Suprapubic skin (tissue), 4 donors: Measurements from ENCODE around the gene TMEM63A. TPM values are rescaled to one million over a fixed set of nuclear protein-coding genes. Genes with fewer than 3 reads are reported as not detected.

ENCODE experiments used
- DNase-seq, 2 donors: peaks; one replicate each; pipeline ENCODE4 v3.0.0-alpha.2; 2019; ENCODE audit warnings: low spot score in 2 of 2
- H3K27ac ChIP-seq: fragments of 200-600 bp; sonication (generic); one replicate; pipeline ENCODE4 v1.5.1; 2019
- H3K27me3 ChIP-seq: fragments of 200-600 bp; sonication (generic); one replicate; pipeline ENCODE4 v1.5.1; 2019
- H3K36me3 ChIP-seq: fragments of 200-600 bp; sonication (generic); one replicate; pipeline ENCODE4 v1.5.1; 2019
- H3K4me1 ChIP-seq: fragments of 200-600 bp; sonication (generic); one replicate; pipeline ENCODE4 v1.5.1; 2019
- H3K4me3 ChIP-seq: fragments of 200-600 bp; sonication (generic); one replicate; pipeline ENCODE4 v1.5.1; 2019; ENCODE audit warnings: mild to moderate bottlenecking
- H3K9me3 ChIP-seq: fragments of 200-600 bp; sonication (generic); one replicate; pipeline ENCODE4 v1.5.1; 2019
- CTCF ChIP-seq, 2 donors: fragments of 200-600 bp in 1 of 2; fragments of 450-650 bp in 1 of 2; sonication (generic) in 1 of 2; IDR thresholded peaks; one replicate each; pipeline ENCODE4 v1.5.1; 2016 to 2019; ENCODE audit warnings: antibody characterized with exemption in 2 of 2, mild to moderate bottlenecking in 1 of 2, moderate library complexity in 1 of 2
- EP300 ChIP-seq: sonication (generic); formaldehyde crosslinking; IDR thresholded peaks from one replicate; pipeline ENCODE4 v1.6.1; 2017; ENCODE audit warnings: antibody characterized with exemption
- POLR2A ChIP-seq, 2 donors: fragments of 450-650 bp; IDR thresholded peaks; one replicate each; pipeline ENCODE4 v1.6.1; 2017; ENCODE audit warnings: antibody characterized with exemption in 2 of 2, mild to moderate bottlenecking in 2 of 2, moderate library complexity in 2 of 2
- POLR2AphosphoS5 ChIP-seq, 3 donors: sonication (generic); formaldehyde crosslinking; IDR thresholded peaks; one replicate each; pipeline ENCODE4 v1.6.1; 2017; ENCODE audit warnings: antibody characterized with exemption in 3 of 3
- WGBS: methylation state at CpG from one replicate; pipeline ENCODE4 v1.1.5; 2018; 5-methylcytosine and 5-hydroxymethylcytosine counted together
- total RNA-seq, 4 donors: library from RNA; depleted of rRNA; stranded (reverse); fragments of >200 nt; gene quantifications; one replicate each; pipeline ENCODE4 v1.1.0, GENCODE V29; 2016

The TMEM63A gene
- total RNA-seq, 4 donors from 2014 or later, result 32.6 to 162 (median 48.9) TPM

DNA sequence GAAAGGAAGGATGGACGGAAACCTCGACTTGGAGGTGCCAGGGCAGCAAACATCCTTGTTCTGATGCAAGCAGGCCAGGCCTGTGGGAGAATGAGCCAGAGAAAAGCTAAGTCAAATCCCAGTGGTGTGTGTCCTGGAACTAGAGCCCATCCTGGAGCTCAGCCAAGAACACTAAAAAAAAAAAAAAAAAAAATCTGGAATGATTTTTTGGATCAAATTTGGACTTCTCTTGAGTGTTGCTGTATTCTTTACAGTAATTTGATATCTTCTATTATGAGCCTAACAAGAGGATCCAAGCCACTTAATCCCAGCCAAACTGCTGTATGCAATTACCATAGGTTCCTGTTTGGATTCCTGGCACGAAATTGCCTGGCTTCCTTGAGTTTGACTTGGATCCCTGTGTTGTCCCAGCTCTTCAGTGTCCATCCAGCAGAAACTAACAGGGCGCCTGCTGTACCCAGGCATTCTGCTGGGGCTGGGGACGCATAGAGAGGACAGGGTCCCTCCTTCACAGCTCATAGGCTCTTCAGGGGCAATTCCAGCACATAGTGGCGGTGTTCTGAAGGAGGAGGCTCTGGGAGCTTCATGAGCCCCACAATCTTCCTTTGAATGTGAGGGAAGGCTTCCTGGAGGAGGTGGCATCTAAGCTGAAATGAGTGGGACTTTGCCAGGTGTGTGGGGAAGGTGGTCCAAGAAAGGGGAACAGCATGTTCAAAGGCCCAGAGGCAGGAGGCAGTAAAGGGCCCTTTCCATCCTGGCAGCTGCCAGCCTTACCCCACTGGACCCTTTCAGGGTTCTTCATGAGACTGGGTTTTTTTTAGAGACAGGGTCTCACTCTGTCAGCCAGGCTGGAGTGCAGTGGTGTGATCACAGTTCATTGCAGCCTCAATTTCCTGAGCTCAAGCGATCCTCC is 47.5 kb downstream of the TMEM63A start:
- Histone ChIP-seq H3K4me1 (peaks cover 6% of the 10 kb centered on the region), H3K36me3 (peaks cover 57% of the 10 kb centered on the region), H3K4me3 (no peak overlapping the region), H3K27me3 (no peaks in the 10 kb centered on the region), H3K9me3 (no peaks in the 10 kb centered on the region), H3K27ac (peak overlapping the region; percentile 64)
- TF ChIP-seq EP300 (no peak), POLR2A (IDR thresholded peaks at IDR 0.05) (no peak), CTCF (IDR thresholded peaks at IDR 0.05) (no peak), POLR2AphosphoS5 (IDR thresholded peaks at IDR 0.05) (peak in 1 of 3 donors; percentile 60)
- WGBS, result 57% methylated on average over 7 of the region's 7 CpGs
- DNase-seq, result no peak

DNA sequence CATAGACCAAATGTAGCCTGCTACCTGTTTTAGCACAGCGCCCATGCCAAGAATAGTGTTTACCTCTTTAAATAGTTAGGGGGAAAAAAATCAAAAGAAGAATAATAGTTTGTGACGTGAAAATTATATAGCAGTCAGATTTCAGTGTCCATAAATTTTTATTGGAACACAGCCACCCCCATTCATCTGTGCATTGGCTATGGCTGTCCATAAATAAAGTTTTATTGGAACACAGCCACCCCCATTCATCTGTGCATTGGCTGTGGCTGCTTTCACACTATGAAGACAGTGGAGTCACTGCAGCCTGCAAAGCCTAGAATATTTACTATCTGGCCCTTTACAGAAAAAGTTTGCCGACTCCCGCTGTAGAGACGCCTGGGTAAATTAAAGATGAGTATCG is 51.3 kb downstream of the TMEM63A start:
- no peak for DNase-seq
- H3K4me1 ChIP-seq, result peaks cover 14% of the 10 kb centered on the region
- no peak overlapping the region for H3K27ac ChIP-seq
- no peak overlapping the region for H3K4me3 ChIP-seq
- H3K36me3 ChIP-seq, result peaks cover 46% of the 10 kb centered on the region
- H3K9me3 ChIP-seq, result no peaks in the 10 kb centered on the region
- TF ChIP-seq CTCF (IDR thresholded peaks at IDR 0.05) (no peak), POLR2AphosphoS5 (IDR thresholded peaks at IDR 0.05) (no peak), POLR2A (IDR thresholded peaks at IDR 0.05) (no peak), EP300 (no peak)
- 83% methylated on average over 6 of the region's 6 CpGs for WGBS
- no peaks in the 10 kb centered on the region for H3K27me3 ChIP-seq

DNA sequence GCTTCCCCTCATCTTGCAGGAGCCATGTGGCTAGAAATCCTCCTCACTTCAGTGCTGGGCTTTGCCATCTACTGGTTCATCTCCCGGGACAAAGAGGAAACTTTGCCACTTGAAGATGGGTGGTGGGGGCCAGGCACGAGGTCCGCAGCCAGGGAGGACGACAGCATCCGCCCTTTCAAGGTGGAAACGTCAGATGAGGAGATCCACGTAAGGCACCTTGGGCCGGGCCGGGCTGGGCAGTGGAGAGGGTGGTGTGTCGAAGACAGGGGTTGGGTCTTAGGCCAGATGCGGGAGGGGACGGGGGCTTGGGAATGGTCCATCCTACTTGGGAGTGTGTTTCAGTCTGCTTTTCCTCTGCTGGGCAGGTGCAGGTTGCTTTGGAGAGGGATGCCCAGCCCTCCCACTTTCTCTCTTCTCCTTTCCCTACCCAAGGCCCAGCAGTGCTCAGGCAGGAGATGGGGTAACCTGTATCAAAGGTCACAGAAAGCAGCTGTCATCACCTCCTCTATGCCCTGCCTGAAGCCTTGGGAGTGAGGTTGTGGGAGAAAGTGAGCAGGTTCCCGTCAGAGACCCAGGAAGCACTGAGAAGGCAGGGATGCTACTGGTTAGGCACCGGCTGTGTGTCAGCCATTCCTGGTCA is 53.4 kb downstream of the TMEM63A start:
- H3K27ac ChIP-seq, result no peak overlapping the region
- 89% methylated on average over 13 of the region's 14 CpGs for WGBS
- no peak for DNase-seq
- H3K36me3 ChIP-seq, result peaks cover 46% of the 10 kb centered on the region
- no peaks in the 10 kb centered on the region for H3K27me3 ChIP-seq
- H3K9me3 ChIP-seq, result no peaks in the 10 kb centered on the region
- no peak for TF ChIP-seq CTCF (IDR thresholded peaks at IDR 0.05)
- TF ChIP-seq POLR2AphosphoS5 (IDR thresholded peaks at IDR 0.05), result no peak
- no peak for TF ChIP-seq POLR2A (IDR thresholded peaks at IDR 0.05)
- TF ChIP-seq EP300, result no peak
- no peak overlapping the region for H3K4me3 ChIP-seq
- H3K4me1 ChIP-seq, result peaks cover 22% of the 10 kb centered on the region

DNA sequence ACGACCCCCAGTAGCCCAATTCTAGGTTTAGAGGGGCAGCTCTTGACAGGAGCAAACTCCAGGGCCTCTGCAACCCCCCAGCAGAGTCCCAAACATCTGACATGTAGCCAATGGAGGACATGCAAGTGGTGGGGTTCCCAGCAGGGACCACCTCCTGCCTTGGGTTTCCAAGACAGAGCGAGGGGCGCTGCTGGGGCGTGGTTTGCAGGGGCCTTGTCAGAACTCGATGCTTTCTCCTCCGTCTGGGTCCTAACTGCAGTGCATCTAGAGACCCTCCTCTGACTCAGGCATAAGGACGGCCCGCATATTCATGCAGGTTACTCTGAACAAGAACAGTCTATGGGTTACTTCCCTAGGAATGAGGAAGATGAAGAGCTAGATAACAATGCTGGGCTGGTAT is 55.1 kb downstream of the TMEM63A start:
- Histone ChIP-seq H3K9me3 (no peaks in the 10 kb centered on the region), H3K4me3 (no peak overlapping the region), H3K27me3 (no peaks in the 10 kb centered on the region), H3K4me1 (peaks cover 22% of the 10 kb centered on the region), H3K36me3 (peaks cover 33% of the 10 kb centered on the region), H3K27ac (no peak overlapping the region)
- DNase-seq, result no peak
- WGBS, result 68% methylated on average over 8 of the region's 8 CpGs
- TF ChIP-seq CTCF (IDR thresholded peaks at IDR 0.05) (no peak), POLR2A (IDR thresholded peaks at IDR 0.05) (no peak)

GRCh38 chr1:225825607-225826007 is 56.6 kb downstream of the TMEM63A start:
- Histone ChIP-seq H3K4me1 (peaks cover 22% of the 10 kb centered on the region), H3K36me3 (peaks cover 18% of the 10 kb centered on the region), H3K27ac (no peak overlapping the region), H3K4me3 (no peak overlapping the region), H3K27me3 (no peaks in the 10 kb centered on the region), H3K9me3 (no peaks in the 10 kb centered on the region)
- WGBS, result 65% methylated on average over 7 of the region's 7 CpGs
- no peak for DNase-seq
- TF ChIP-seq CTCF (IDR thresholded peaks at IDR 0.05) (no peak), EP300 (no peak), POLR2AphosphoS5 (IDR thresholded peaks at IDR 0.05) (no peak), POLR2A (IDR thresholded peaks at IDR 0.05) (no peak)
